Memory B cell (primary cell): ENCODE data around the gene NR6A1.
A peak's percentile ranks its signal among the peaks of the same experiment; 100 is the strongest.

ENCODE experiments used
- ATAC-seq: fragments of 150-1000 bp; cut with Tn5 transposase; 2 replicates; pipeline ENCODE4 v1.10.0; 2021; ENCODE audit warnings: low read depth, mild to moderate bottlenecking, moderate library complexity
- DNase-seq, 2 donors: peaks; one replicate each; pipeline ENCODE4 v3.0.0; 2022; ENCODE audit warnings: low spot score in 2 of 2
- H3K27ac Mint-ChIP-seq: one replicate; pipeline ENCODE4 v1.8.0; 2022; ENCODE audit warnings: mild to moderate bottlenecking, moderate library complexity, mixed read lengths
- H3K27me3 Mint-ChIP-seq: one replicate; pipeline ENCODE4 v1.8.0; 2022; ENCODE audit warnings: mixed read lengths
- H3K36me3 Mint-ChIP-seq: one replicate; pipeline ENCODE4 v1.8.0; 2022; ENCODE audit warnings: mild to moderate bottlenecking, mixed read lengths
- H3K4me1 Mint-ChIP-seq: one replicate; pipeline ENCODE4 v1.8.0; 2022; ENCODE audit warnings: mixed read lengths
- H3K4me3 Mint-ChIP-seq: one replicate; pipeline ENCODE4 v1.8.0; 2022; ENCODE audit warnings: mild to moderate bottlenecking, moderate library complexity, mixed read lengths
- H3K9me3 Mint-ChIP-seq: one replicate; pipeline ENCODE4 v1.8.0; 2022; ENCODE audit warnings: mixed read lengths

The NR6A1 gene

GRCh38 chr9:124549016-124549415 lies 222.1 kb downstream of the NR6A1 start:
- no peaks in the 10 kb centered on the region for H3K9me3 Mint-ChIP-seq
- no peak for ATAC-seq
- H3K4me1 Mint-ChIP-seq = no peaks in the 10 kb centered on the region
- no peak for DNase-seq
- H3K4me3 Mint-ChIP-seq = no peak overlapping the region
- H3K27ac Mint-ChIP-seq = no peak overlapping the region
- H3K36me3 Mint-ChIP-seq = no peaks in the 10 kb centered on the region
- peaks cover 1% of the 10 kb centered on the region for H3K27me3 Mint-ChIP-seq

- no peaks in the 10 kb centered on the region for H3K9me3 Mint-ChIP-seq
- no peaks in the 10 kb centered on the region for H3K36me3 Mint-ChIP-seq
- H3K4me1 Mint-ChIP-seq = no peaks in the 10 kb centered on the region
- no peak overlapping the region for H3K27ac Mint-ChIP-seq
- no peak for DNase-seq
- no peak for ATAC-seq
- H3K4me3 Mint-ChIP-seq = no peak overlapping the region
- H3K27me3 Mint-ChIP-seq = peaks cover 1% of the 10 kb centered on the region
Measured at GRCh38 chr9:124544535-124544934, 226.6 kb downstream of the NR6A1 start.

- ATAC-seq (no peak), DNase-seq (no peak)
- Mint-ChIP-seq H3K4me3 (no peak overlapping the region), H3K27me3 (no peaks in the 10 kb centered on the region), H3K4me1 (no peaks in the 10 kb centered on the region), H3K27ac (no peak overlapping the region), H3K36me3 (no peaks in the 10 kb centered on the region), H3K9me3 (no peaks in the 10 kb centered on the region)
Measured at GRCh38 chr9:124541824-124542223, 229.3 kb downstream of the NR6A1 start.

GRCh38 chr9:124537926-124538325 lies 233.2 kb downstream of the NR6A1 start:
- H3K36me3 Mint-ChIP-seq = no peaks in the 10 kb centered on the region
- H3K9me3 Mint-ChIP-seq = no peaks in the 10 kb centered on the region
- ATAC-seq (no peak), DNase-seq (no peak)
- no peak overlapping the region for H3K27ac Mint-ChIP-seq
- no peak overlapping the region for H3K4me3 Mint-ChIP-seq
- peaks cover 2% of the 10 kb centered on the region for H3K27me3 Mint-ChIP-seq
- H3K4me1 Mint-ChIP-seq = no peaks in the 10 kb centered on the region

- no peaks in the 10 kb centered on the region for H3K9me3 Mint-ChIP-seq
- no peaks in the 10 kb centered on the region for H3K36me3 Mint-ChIP-seq
- no peaks in the 10 kb centered on the region for H3K4me1 Mint-ChIP-seq
- peaks cover 2% of the 10 kb centered on the region for H3K27me3 Mint-ChIP-seq
- DNase-seq = no peak
- no peak overlapping the region for H3K27ac Mint-ChIP-seq
- ATAC-seq = no peak
- no peak overlapping the region for H3K4me3 Mint-ChIP-seq
Measured at GRCh38 chr9:124535846-124536245, 235.3 kb downstream of the NR6A1 start.

GRCh38 chr9:124532897-124533296 lies 238.2 kb downstream of the NR6A1 start:
- ATAC-seq (no peak), DNase-seq (no peak)
- Mint-ChIP-seq H3K27ac (no peak overlapping the region), H3K4me1 (no peaks in the 10 kb centered on the region), H3K36me3 (no peaks in the 10 kb centered on the region), H3K9me3 (no peaks in the 10 kb centered on the region), H3K4me3 (no peak overlapping the region), H3K27me3 (peaks cover 2% of the 10 kb centered on the region)

- ATAC-seq (no peak), DNase-seq (no peak)
- H3K27ac Mint-ChIP-seq = no peak overlapping the region
- H3K36me3 Mint-ChIP-seq = no peaks in the 10 kb centered on the region
- H3K27me3 Mint-ChIP-seq = peaks cover 2% of the 10 kb centered on the region
- no peak overlapping the region for H3K4me3 Mint-ChIP-seq
- H3K9me3 Mint-ChIP-seq = no peaks in the 10 kb centered on the region
- H3K4me1 Mint-ChIP-seq = no peaks in the 10 kb centered on the region
Measured at GRCh38 chr9:124531115-124531514, 240.0 kb downstream of the NR6A1 start.

GRCh38 chr9:124530246-124530645 lies 240.9 kb downstream of the NR6A1 start:
- Mint-ChIP-seq H3K36me3 (no peaks in the 10 kb centered on the region), H3K9me3 (no peaks in the 10 kb centered on the region), H3K27ac (peak overlapping the region; percentile 53), H3K4me1 (no peaks in the 10 kb centered on the region), H3K4me3 (no peak overlapping the region), H3K27me3 (no peaks in the 10 kb centered on the region)
- ATAC-seq (no peak), DNase-seq (no peak)

GRCh38 chr9:124527781-124528180 lies 243.3 kb downstream of the NR6A1 start:
- DNase-seq = no peak
- Mint-ChIP-seq H3K27me3 (no peaks in the 10 kb centered on the region), H3K27ac (no peak overlapping the region)

GRCh38 chr9:124526174-124526573 lies 244.9 kb downstream of the NR6A1 start:
- DNase-seq (no peak), ATAC-seq (no peak)
- no peak overlapping the region for H3K4me3 Mint-ChIP-seq
- H3K27ac Mint-ChIP-seq = no peak overlapping the region
- H3K9me3 Mint-ChIP-seq = no peaks in the 10 kb centered on the region
- H3K4me1 Mint-ChIP-seq = no peaks in the 10 kb centered on the region
- H3K36me3 Mint-ChIP-seq = no peaks in the 10 kb centered on the region
- H3K27me3 Mint-ChIP-seq = no peaks in the 10 kb centered on the region

More at GRCh38 chr9:124527781-124528180, 243.3 kb downstream of the NR6A1 start:
- ATAC-seq = no peak
- Mint-ChIP-seq H3K36me3 (no peaks in the 10 kb centered on the region), H3K4me3 (no peak overlapping the region), H3K4me1 (no peaks in the 10 kb centered on the region), H3K9me3 (no peaks in the 10 kb centered on the region)

- H3K9me3 Mint-ChIP-seq = no peaks in the 10 kb centered on the region
- no peaks in the 10 kb centered on the region for H3K4me1 Mint-ChIP-seq
- no peak overlapping the region for H3K27ac Mint-ChIP-seq
- DNase-seq (no peak), ATAC-seq (no peak)
- H3K27me3 Mint-ChIP-seq = peaks cover 2% of the 10 kb centered on the region
- H3K4me3 Mint-ChIP-seq = no peak overlapping the region
- H3K36me3 Mint-ChIP-seq = no peaks in the 10 kb centered on the region
Measured at GRCh38 chr9:124522121-124523098, 248.7 kb downstream of the NR6A1 start.

GRCh38 chr9:124521142-124521541 lies 250.0 kb downstream of the NR6A1 start:
- no peak overlapping the region for H3K4me3 Mint-ChIP-seq
- peaks cover 2% of the 10 kb centered on the region for H3K27me3 Mint-ChIP-seq
- H3K36me3 Mint-ChIP-seq = no peaks in the 10 kb centered on the region
- H3K4me1 Mint-ChIP-seq = no peaks in the 10 kb centered on the region
- ATAC-seq (no peak), DNase-seq (no peak)
- no peaks in the 10 kb centered on the region for H3K9me3 Mint-ChIP-seq
- no peak overlapping the region for H3K27ac Mint-ChIP-seq

GRCh38 chr9:124520206-124520596 lies 250.9 kb downstream of the NR6A1 start:
- Mint-ChIP-seq H3K36me3 (no peaks in the 10 kb centered on the region), H3K27ac (no peak overlapping the region), H3K27me3 (peaks cover 2% of the 10 kb centered on the region), H3K9me3 (no peaks in the 10 kb centered on the region), H3K4me1 (no peaks in the 10 kb centered on the region), H3K4me3 (no peak overlapping the region)
- no peak for ATAC-seq
- DNase-seq = no peak

- DNase-seq = no peak
- Mint-ChIP-seq H3K4me3 (no peak overlapping the region), H3K27ac (no peak overlapping the region), H3K4me1 (no peaks in the 10 kb centered on the region), H3K27me3 (peaks cover 3% of the 10 kb centered on the region), H3K36me3 (no peaks in the 10 kb centered on the region), H3K9me3 (no peaks in the 10 kb centered on the region)
- ATAC-seq = no peak
Measured at GRCh38 chr9:124518116-124518515, 253.0 kb downstream of the NR6A1 start.

GRCh38 chr9:124517600-124517999 lies 253.5 kb downstream of the NR6A1 start:
- H3K27ac Mint-ChIP-seq = no peak overlapping the region
- ATAC-seq (no peak), DNase-seq (no peak)
- H3K4me1 Mint-ChIP-seq = no peaks in the 10 kb centered on the region
- peaks cover 5% of the 10 kb centered on the region for H3K27me3 Mint-ChIP-seq
- H3K36me3 Mint-ChIP-seq = no peaks in the 10 kb centered on the region
- H3K4me3 Mint-ChIP-seq = no peak overlapping the region
- H3K9me3 Mint-ChIP-seq = no peaks in the 10 kb centered on the region
